HepG2 (cell line): ENCODE data around the gene NDUFB3. TPM values are rescaled to one million over a fixed set of nuclear protein-coding genes. Genes with fewer than 3 reads are reported as not detected.

Experiments
- ARNT2 ChIP-seq: sonication (generic); formaldehyde crosslinking; IDR thresholded peaks from 2 replicates; pipeline ENCODE4 v1.8.0; 2022; ENCODE audit warnings: mild to moderate bottlenecking, low read depth, missing genetic modification reagents, moderate library complexity
- HINFP ChIP-seq: sonication (generic); formaldehyde crosslinking; IDR thresholded peaks from 2 replicates; pipeline ENCODE4 v1.4.0; 2020; ENCODE audit warnings: low read depth, mild to moderate bottlenecking, missing genetic modification reagents
- HOXA9 ChIP-seq: sonication (generic); formaldehyde crosslinking; IDR thresholded peaks from 2 replicates; pipeline ENCODE4 v1.8.1; 2022; ENCODE audit warnings: missing genetic modification reagents, mild to moderate bottlenecking, moderate library complexity, borderline replicate concordance
- ISL2 ChIP-seq: sonication (generic); formaldehyde crosslinking; IDR thresholded peaks from 2 replicates; pipeline ENCODE4 v1.5.0; 2020; ENCODE audit warnings: missing genetic modification reagents
- MAFF ChIP-seq: IDR thresholded peaks from 2 replicates; pipeline ENCODE4 v1.6.1; 2011; ENCODE audit warnings: low read depth, low read length, improper control_type of control experiment
- MEF2D ChIP-seq: sonication (generic); formaldehyde crosslinking; IDR thresholded peaks from 2 replicates; pipeline ENCODE4 v1.5.1; 2020; ENCODE audit warnings: mild to moderate bottlenecking, missing genetic modification reagents
- MTA1 ChIP-seq: sonication (generic); formaldehyde crosslinking; IDR thresholded peaks from 2 replicates; pipeline ENCODE4 v1.4.0; 2020; ENCODE audit warnings: missing genetic modification reagents, mild to moderate bottlenecking, borderline replicate concordance
- NR2F2 ChIP-seq: IDR thresholded peaks from 2 replicates; pipeline ENCODE4 v1.6.1; 2012; ENCODE audit warnings: low read depth, inconsistent platforms, borderline replicate concordance
- PAXIP1 ChIP-seq: sonication (generic); formaldehyde crosslinking; conservative IDR thresholded peaks from 2 replicates; pipeline ENCODE4 v1.4.0; 2020; ENCODE audit warnings: mild to moderate bottlenecking, missing genetic modification reagents, moderate library complexity
- SATB2 ChIP-seq: sonication (generic); formaldehyde crosslinking; IDR thresholded peaks from 2 replicates; pipeline ENCODE4 v1.5.0; 2020; ENCODE audit warnings: missing genetic modification reagents
- SMAD3 ChIP-seq: sonication (generic); formaldehyde crosslinking; IDR thresholded peaks from 2 replicates; pipeline ENCODE4 v1.4.0; 2020; ENCODE audit warnings: missing genetic modification reagents
- ZBTB25 ChIP-seq: IDR thresholded peaks from 2 replicates; pipeline ENCODE4 v1.6.1; 2018; ENCODE audit warnings: missing genetic modification reagents
- ZNF274 ChIP-seq: sonication (generic); formaldehyde crosslinking; IDR thresholded peaks from 2 replicates; pipeline ENCODE4 v1.5.1; 2020; ENCODE audit warnings: mild to moderate bottlenecking, missing genetic modification reagents
- ZNF382 ChIP-seq: sonication (generic); formaldehyde crosslinking; IDR thresholded peaks from 2 replicates; pipeline ENCODE4 v1.5.0; 2020; ENCODE audit warnings: missing genetic modification reagents, mild to moderate bottlenecking, borderline replicate concordance
- polyA plus RNA-seq, 8 experiments: library from polyadenylated mRNA; depleted of rRNA in 3 of 8; stranded (reverse) in 7 of 8; unstranded in 1 of 8; fragments of >200 nt; fragmentation: Illumina TruSeq in 4 of 8; extraction: Trizol in 4 of 8; gene quantifications; 2 replicates each; pipeline versions ENCODE4 v1.2.1 to v1.2.3, GENCODE V29; 2011 to 2016; ENCODE audit warnings: low read depth in 4 of 8, missing spikeins in 1 of 8, mixed read lengths in 1 of 8; ENCODE audit not compliant: insufficient read depth in 1 of 8
- total RNA-seq, 5 experiments: library from RNA; depleted of rRNA; stranded (reverse); fragments of >200 nt; fragmentation: Illumina TruSeq; extraction: Trizol; gene quantifications; 2 replicates each; pipeline ENCODE4 v1.2.3, GENCODE V29; 2016; ENCODE audit warnings: low read depth in 1 of 5

Gene NDUFB3
- total and polyA plus RNA-seq, 2 of the 13 experiments (the other 11 are each of a cell fraction or from before 2014, with no cell fraction given), result 50.7 to 159 TPM

DNA sequence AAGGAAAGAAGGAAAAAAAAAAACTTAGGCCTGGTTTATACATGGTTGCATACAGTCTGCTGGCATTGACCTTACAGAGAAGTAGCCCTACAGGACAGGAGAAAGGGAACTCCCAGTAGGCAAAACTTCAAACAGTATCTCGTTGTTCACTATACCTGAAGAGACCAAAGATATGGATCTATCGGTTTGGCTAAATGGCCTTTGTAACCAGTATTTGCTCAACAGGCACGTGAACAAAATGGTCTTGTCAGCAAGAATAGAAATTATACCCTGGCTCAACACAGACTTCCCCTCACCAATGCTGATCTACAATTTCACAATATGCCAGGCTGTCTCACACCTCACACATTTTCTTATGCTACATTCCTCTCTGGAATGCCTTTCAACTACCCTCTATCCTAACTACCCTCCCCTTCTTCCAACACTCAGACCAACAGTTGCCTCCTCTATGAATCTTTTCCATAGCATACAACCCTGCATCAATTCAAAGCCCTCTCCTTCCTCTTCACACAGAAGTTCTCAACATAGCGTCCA lies 14.0 kb upstream of the NDUFB3 start (continued):
- TF ChIP-seq HINFP (CRISPR knock-in tag), result no peak
- TF ChIP-seq ISL2 (CRISPR knock-in tag), result peak; percentile 94
- no peak for TF ChIP-seq SATB2 (CRISPR knock-in tag)
- TF ChIP-seq MTA1 (CRISPR knock-in tag), result peak; percentile 28; the same call in 1 of the 2 replicates
- no peak for TF ChIP-seq MEF2D
- TF ChIP-seq MAFF, result peak; percentile 99
- TF ChIP-seq PAXIP1 (CRISPR knock-in tag), result peak; percentile 85
- TF ChIP-seq SMAD3 (CRISPR knock-in tag), result peak; percentile 91
- no peak for TF ChIP-seq ZNF274 (CRISPR knock-in tag)
- TF ChIP-seq NR2F2, result peak; percentile 63; the same call in 1 of the 2 replicates
- TF ChIP-seq ZBTB25 (CRISPR knock-in tag), result peak; percentile 81
- TF ChIP-seq ZNF382 (CRISPR knock-in tag), result no peak
- TF ChIP-seq ARNT2 (CRISPR knock-in tag), result peak; percentile 81
- no peak for TF ChIP-seq HOXA9 (CRISPR knock-in tag)
